Measurements from ENCODE around the gene TRIO.

DNA sequence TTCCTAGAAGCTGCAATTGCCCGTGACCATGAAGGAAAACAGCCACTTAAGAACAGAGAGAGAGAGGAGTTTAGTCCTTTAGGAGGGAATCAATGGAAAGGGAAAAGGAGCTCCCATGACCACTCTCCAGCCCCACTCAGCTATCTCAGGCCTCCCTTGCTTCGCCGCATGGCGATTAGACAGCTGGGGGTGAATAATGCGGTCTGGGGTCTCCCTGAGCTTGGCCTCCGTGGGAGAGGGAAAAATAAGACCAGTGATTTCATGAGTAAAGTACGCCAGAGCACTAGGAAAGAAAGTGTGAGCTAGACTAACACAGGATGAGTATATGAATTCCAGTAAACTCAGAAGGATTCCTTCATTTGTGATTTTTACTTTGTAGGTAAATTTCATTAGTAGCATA, 180.3 kb downstream of the TRIO start:
- TF ChIP-seq EZH2 (IDR thresholded peaks at IDR 0.05; ENCODE audit: borderline replicate concordance, low read depth, low read length, severe bottlenecking), result no peak
- TF ChIP-seq, protein P1, sequence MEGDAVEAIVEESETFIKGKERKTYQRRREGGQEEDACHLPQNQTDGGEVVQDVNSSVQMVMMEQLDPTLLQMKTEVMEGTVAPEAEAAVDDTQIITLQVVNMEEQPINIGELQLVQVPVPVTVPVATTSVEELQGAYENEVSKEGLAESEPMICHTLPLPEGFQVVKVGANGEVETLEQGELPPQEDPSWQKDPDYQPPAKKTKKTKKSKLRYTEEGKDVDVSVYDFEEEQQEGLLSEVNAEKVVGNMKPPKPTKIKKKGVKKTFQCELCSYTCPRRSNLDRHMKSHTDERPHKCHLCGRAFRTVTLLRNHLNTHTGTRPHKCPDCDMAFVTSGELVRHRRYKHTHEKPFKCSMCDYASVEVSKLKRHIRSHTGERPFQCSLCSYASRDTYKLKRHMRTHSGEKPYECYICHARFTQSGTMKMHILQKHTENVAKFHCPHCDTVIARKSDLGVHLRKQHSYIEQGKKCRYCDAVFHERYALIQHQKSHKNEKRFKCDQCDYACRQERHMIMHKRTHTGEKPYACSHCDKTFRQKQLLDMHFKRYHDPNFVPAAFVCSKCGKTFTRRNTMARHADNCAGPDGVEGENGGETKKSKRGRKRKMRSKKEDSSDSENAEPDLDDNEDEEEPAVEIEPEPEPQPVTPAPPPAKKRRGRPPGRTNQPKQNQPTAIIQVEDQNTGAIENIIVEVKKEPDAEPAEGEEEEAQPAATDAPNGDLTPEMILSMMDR (IDR thresholded peaks at IDR 0.05; ENCODE audit: borderline replicate concordance, extremely low read depth, low read length, poor library complexity, severe bottlenecking), result no peak
